ENCODE measurements around the gene PCDHGA11.
"Not testable (repeated sequence)": the region's sequence is repeated elsewhere in the genome, so short reads cannot be mapped to it uniquely, and the experiment has no call there.

The PCDHGA11 gene

GRCh38 chr5:141403387-141403786 is 17.5 kb upstream of the PCDHGA11 start:
- H3K4me3 ChIP-seq (ENCODE audit: low read length), result no peak overlapping the region
- no peak for DNase-seq (ENCODE audit: low read depth)
- no peak for TF ChIP-seq CTCF (conservative IDR thresholded peaks at IDR 0.05; ENCODE audit: low read depth, low read length)

DNA sequence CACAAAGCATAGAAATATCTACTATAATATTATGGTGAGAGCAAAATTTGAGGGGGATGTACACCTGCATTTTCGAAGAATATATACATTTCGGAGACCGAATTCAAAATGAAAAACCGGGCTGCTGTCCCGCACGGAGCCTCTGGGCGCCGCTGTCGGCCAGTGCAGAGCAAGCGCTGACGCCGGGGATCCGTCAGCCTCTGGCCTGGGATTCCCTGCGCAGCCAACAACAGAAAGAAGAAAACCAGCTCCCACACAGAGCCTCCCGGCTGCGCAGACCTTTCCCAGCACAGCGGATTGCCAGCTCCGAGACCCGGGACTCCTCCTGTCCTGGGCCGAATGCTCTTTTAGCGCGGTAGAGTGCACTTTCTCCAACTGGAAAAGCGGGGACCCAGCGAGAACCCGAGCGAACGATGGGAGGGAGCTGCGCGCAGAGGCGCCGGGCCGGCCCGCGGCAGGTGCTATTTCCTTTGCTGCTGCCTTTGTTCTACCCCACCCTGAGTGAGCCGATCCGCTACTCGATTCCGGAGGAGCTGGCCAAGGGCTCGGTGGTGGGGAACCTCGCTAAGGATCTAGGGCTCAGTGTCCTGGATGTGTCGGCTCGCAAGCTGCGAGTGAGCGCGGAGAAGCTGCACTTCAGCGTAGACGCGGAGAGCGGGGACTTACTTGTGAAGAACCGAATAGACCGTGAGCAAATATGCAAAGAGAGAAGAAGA is 12.9 kb upstream of the PCDHGA11 start, which contains the start of gene PCDHGB6:
PCDHGB6 (plus strand) TSS at position 232 of the 716 bp plus-strand sequence; CDS start at position 414, 182 bp downstream.
- TF ChIP-seq CTCF (conservative IDR thresholded peaks at IDR 0.05; ENCODE audit: low read depth, low read length), result peak; percentile 71

DNA sequence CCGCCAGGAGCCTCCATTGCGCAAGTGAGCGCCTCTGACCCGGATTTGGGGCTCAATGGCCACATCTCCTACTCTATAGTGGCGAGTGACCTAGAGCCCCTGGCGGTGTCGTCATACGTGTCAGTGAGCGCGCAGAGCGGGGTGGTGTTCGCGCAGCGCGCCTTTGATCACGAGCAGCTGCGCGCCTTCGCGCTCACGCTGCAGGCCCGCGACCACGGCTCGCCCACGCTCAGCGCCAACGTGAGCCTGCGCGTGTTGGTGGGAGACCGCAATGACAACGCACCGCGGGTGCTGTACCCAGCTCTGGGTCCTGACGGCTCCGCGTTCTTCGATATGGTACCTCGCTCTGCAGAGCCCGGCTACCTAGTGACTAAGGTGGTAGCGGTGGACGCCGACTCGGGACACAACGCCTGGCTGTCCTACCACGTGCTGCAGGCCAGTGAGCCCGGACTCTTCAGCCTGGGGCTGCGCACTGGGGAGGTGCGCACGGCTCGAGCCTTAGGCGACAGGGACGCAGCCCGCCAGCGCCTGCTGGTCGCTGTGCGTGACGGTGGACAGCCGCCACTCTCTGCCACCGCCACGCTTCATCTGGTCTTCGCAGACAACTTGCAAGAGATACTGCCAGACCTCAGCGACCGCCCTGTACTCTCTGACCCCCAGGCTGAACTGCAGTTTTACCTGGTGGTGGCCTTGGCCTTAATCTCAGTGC is 11.1 kb upstream of the PCDHGA11 start:
- TF ChIP-seq CTCF (conservative IDR thresholded peaks at IDR 0.05; ENCODE audit: low read depth, low read length), result no peak
- H3K4me3 ChIP-seq (ENCODE audit: low read length), result no peak overlapping the region
- no peak for DNase-seq (ENCODE audit: low read depth)

More for the DNA sequence above, 12.9 kb upstream of the PCDHGA11 start, which contains the start of gene PCDHGB6:
- not testable (repeated sequence) for DNase-seq (ENCODE audit: low read depth)
- peak within 1 kb of the TSS; percentile 42 for H3K4me3 ChIP-seq (ENCODE audit: low read length)

GRCh38 chr5:141411575-141411974 is 9.3 kb upstream of the PCDHGA11 start:
- no peak overlapping the region for H3K4me3 ChIP-seq (ENCODE audit: low read length)
- DNase-seq (ENCODE audit: low read depth), result no peak
- no peak for TF ChIP-seq CTCF (conservative IDR thresholded peaks at IDR 0.05; ENCODE audit: low read depth, low read length)

GRCh38 chr5:141412854-141413539 is 7.9 kb upstream of the PCDHGA11 start, which contains the start of gene PCDHGA10:
TSS of gene PCDHGA10 (plus strand) at chr5:141412987. CDS start at chr5:141413176, 189 bp downstream.
- TF ChIP-seq CTCF (conservative IDR thresholded peaks at IDR 0.05; ENCODE audit: low read depth, low read length), result peak; percentile 67
- peak within 1 kb of the TSS; percentile 54 for H3K4me3 ChIP-seq (ENCODE audit: low read length)
- DNase-seq (ENCODE audit: low read depth), result no peak

GRCh38 chr5:141413540-141414069 is 7.2 kb upstream of the PCDHGA11 start:
- no peak for DNase-seq (ENCODE audit: low read depth)
- TF ChIP-seq CTCF (conservative IDR thresholded peaks at IDR 0.05; ENCODE audit: low read depth, low read length), result no peak
- H3K4me3 ChIP-seq (ENCODE audit: low read length), result peak overlapping the region; percentile 54

- not testable (repeated sequence) for H3K4me3 ChIP-seq (ENCODE audit: low read length)
These were observed 6.1 kb upstream of the PCDHGA11 start for GRCh38 chr5:141414548-141415274.

DNA sequence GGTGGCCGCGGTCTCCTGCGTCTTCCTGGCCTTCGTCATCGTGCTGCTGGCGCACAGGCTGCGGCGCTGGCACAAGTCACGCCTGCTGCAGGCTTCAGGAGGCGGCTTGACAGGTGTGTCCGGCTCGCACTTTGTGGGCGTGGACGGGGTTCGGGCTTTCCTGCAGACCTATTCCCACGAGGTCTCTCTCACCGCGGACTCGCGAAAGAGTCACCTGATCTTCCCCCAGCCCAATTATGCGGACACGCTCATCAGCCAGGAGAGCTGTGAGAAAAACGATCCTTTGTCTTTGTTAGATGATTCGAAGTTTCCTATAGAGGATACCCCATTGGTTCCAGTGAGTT is 5.6 kb upstream of the PCDHGA11 start:
- not testable (repeated sequence) for H3K4me3 ChIP-seq (ENCODE audit: low read length)

More at GRCh38 chr5:141414548-141415274, 6.1 kb upstream of the PCDHGA11 start:
- DNase-seq (ENCODE audit: low read depth), result not testable (repeated sequence)

More for the DNA sequence above, 5.6 kb upstream of the PCDHGA11 start:
- not testable (repeated sequence) for DNase-seq (ENCODE audit: low read depth)

Data from retinal pigment epithelial cell (primary cell).